Tibial nerve (tissue), 4 donors: Measurements from ENCODE around the gene ADAMTS3. TPM values are rescaled to one million over a fixed set of nuclear protein-coding genes. Genes with fewer than 3 reads are reported as not detected.

Experiments
- DNase-seq, 2 donors: peaks; one replicate each; pipeline ENCODE4 v3.0.0-alpha.2; 2019; ENCODE audit warnings: low spot score in 2 of 2
- H3K27ac ChIP-seq, 4 donors: fragments of 200-600 bp; sonication (generic) in 3 of 4; one replicate each; pipeline ENCODE4 v1.5.1; 2017 to 2019; ENCODE audit warnings: mild to moderate bottlenecking in 1 of 4
- H3K27me3 ChIP-seq, 2 donors: fragments of 200-600 bp; sonication (generic) in 1 of 2; one replicate each; pipeline versions ENCODE4 v1.5.1 to v1.6.0; 2017 to 2019
- H3K36me3 ChIP-seq, 3 donors: fragments of 200-600 bp; sonication (generic); one replicate each; pipeline ENCODE4 v1.5.1; 2018 to 2019
- H3K4me1 ChIP-seq, 4 donors: fragments of 200-600 bp; sonication (generic) in 3 of 4; one replicate each; pipeline ENCODE4 v1.5.1; 2017 to 2019
- H3K4me3 ChIP-seq, 4 donors: fragments of 200-600 bp; sonication (generic) in 3 of 4; one replicate each; pipeline ENCODE4 v1.5.1; 2017 to 2019; ENCODE audit warnings: mild to moderate bottlenecking in 1 of 4, moderate library complexity in 1 of 4
- H3K9me3 ChIP-seq, 4 donors: fragments of 200-600 bp; sonication (generic) in 3 of 4; one replicate each; pipeline ENCODE4 v1.5.1; 2017 to 2019
- CTCF ChIP-seq, 5 experiments: fragments of 200-600 bp in 3 of 5; fragments of 450-650 bp in 2 of 5; sonication (generic) in 3 of 5; IDR thresholded peaks; one replicate each; pipeline ENCODE4 v1.5.1; 2016 to 2019; ENCODE audit warnings: antibody characterized with exemption in 5 of 5, mild to moderate bottlenecking in 3 of 5, moderate library complexity in 2 of 5
- EP300 ChIP-seq, 2 donors: sonication (generic); formaldehyde crosslinking; IDR thresholded peaks; one replicate each; pipeline ENCODE4 v1.6.1; 2017; ENCODE audit warnings: antibody characterized with exemption in 2 of 2, mild to moderate bottlenecking in 1 of 2
- POLR2A ChIP-seq, 2 donors: fragments of 450-650 bp; IDR thresholded peaks; one replicate each; pipeline ENCODE4 v1.6.1; 2017; ENCODE audit warnings: antibody characterized with exemption in 2 of 2, mild to moderate bottlenecking in 2 of 2, moderate library complexity in 2 of 2
- WGBS, 2 donors: methylation state at CpG; one replicate each; pipeline ENCODE4 v1.1.5; 2018; 5-methylcytosine and 5-hydroxymethylcytosine counted together
- total RNA-seq, 4 donors: library from RNA; depleted of rRNA; stranded (reverse); fragments of >200 nt; gene quantifications; one replicate each; pipeline ENCODE4 v1.1.0, GENCODE V29; 2016

The ADAMTS3 gene
- total RNA-seq, 4 donors from 2014 or later: 1.7 to 4.3 (median 2.4) TPM

GRCh38 chr4:72536443-72536842 lies 32.6 kb downstream of the ADAMTS3 start:
- H3K27me3 ChIP-seq: no peaks in the 10 kb centered on the region
- no peak overlapping the region for H3K4me3 ChIP-seq
- TF ChIP-seq CTCF (IDR thresholded peaks at IDR 0.05) (no peak), POLR2A (IDR thresholded peaks at IDR 0.05) (no peak), EP300 (IDR thresholded peaks at IDR 0.05) (no peak)
- no peaks in the 10 kb centered on the region for H3K4me1 ChIP-seq
- H3K9me3 ChIP-seq: peaks cover 0 to 14% (median 2%) of the 10 kb centered on the region in 4 donors
- H3K36me3 ChIP-seq: no peaks in the 10 kb centered on the region
- WGBS, 2 donors: 89 to 97% methylated on average over 1 of the region's 1 CpG
- no peak for DNase-seq
- no peak overlapping the region for H3K27ac ChIP-seq

GRCh38 chr4:72531768-72532290 lies 37.2 kb downstream of the ADAMTS3 start:
- Histone ChIP-seq H3K36me3 (no peaks in the 10 kb centered on the region), H3K27ac (no peak overlapping the region), H3K4me3 (no peak overlapping the region), H3K4me1 (no peaks in the 10 kb centered on the region), H3K9me3 (no peaks in the 10 kb centered on the region), H3K27me3 (no peaks in the 10 kb centered on the region)
- TF ChIP-seq CTCF (IDR thresholded peaks at IDR 0.05) (no peak), EP300 (IDR thresholded peaks at IDR 0.05) (no peak), POLR2A (IDR thresholded peaks at IDR 0.05) (no peak)
- DNase-seq: no peak
- 96 to 100% methylated on average over 1 of the region's 1 CpG for WGBS, 2 donors

GRCh38 chr4:72531322-72531721 lies 37.7 kb downstream of the ADAMTS3 start:
- H3K4me3 ChIP-seq: no peak overlapping the region
- no peak for DNase-seq
- H3K27ac ChIP-seq: no peak overlapping the region
- WGBS, 2 donors: 95 to 96% methylated on average over 3 of the region's 3 CpGs
- H3K4me1 ChIP-seq: no peaks in the 10 kb centered on the region
- no peaks in the 10 kb centered on the region for H3K36me3 ChIP-seq
- H3K9me3 ChIP-seq: no peaks in the 10 kb centered on the region
- H3K27me3 ChIP-seq: no peaks in the 10 kb centered on the region
- no peak for TF ChIP-seq CTCF (IDR thresholded peaks at IDR 0.05)
- no peak for TF ChIP-seq POLR2A (IDR thresholded peaks at IDR 0.05)
- no peak for TF ChIP-seq EP300 (IDR thresholded peaks at IDR 0.05)

- WGBS, 2 donors: 96 to 97% methylated on average over 3 of the region's 3 CpGs
- H3K4me1 ChIP-seq: peaks cover 0 to 9% (median 0%) of the 10 kb centered on the region in 4 donors
- TF ChIP-seq POLR2A (IDR thresholded peaks at IDR 0.05): no peak
Measured at GRCh38 chr4:72529148-72529822, 39.7 kb downstream of the ADAMTS3 start.

GRCh38 chr4:72527038-72527646 lies 41.9 kb downstream of the ADAMTS3 start:
- DNase-seq: no peak
- H3K9me3 ChIP-seq: no peaks in the 10 kb centered on the region
- H3K4me3 ChIP-seq: no peak overlapping the region
- no peaks in the 10 kb centered on the region for H3K36me3 ChIP-seq
- 50 to 63% methylated on average over 2 of the region's 2 CpGs for WGBS, 2 donors
- TF ChIP-seq EP300 (IDR thresholded peaks at IDR 0.05) (no peak), POLR2A (IDR thresholded peaks at IDR 0.05) (no peak), CTCF (IDR thresholded peaks at IDR 0.05) (no peak)
- H3K4me1 ChIP-seq: peaks cover 0 to 9% (median 0%) of the 10 kb centered on the region in 4 donors
- H3K27me3 ChIP-seq: no peaks in the 10 kb centered on the region
- H3K27ac ChIP-seq: no peak overlapping the region

More at GRCh38 chr4:72529148-72529822, 39.7 kb downstream of the ADAMTS3 start:
- Histone ChIP-seq H3K9me3 (no peaks in the 10 kb centered on the region), H3K27me3 (no peaks in the 10 kb centered on the region), H3K4me3 (no peak overlapping the region), H3K36me3 (no peaks in the 10 kb centered on the region), H3K27ac (no peak overlapping the region)
- no peak for DNase-seq
